SIG-M5 treated with dmso at 0.1 percent for 504 hours (cell line): ENCODE results near the gene TNNT2.

ENCODE experiments used
- DNase-seq: peaks from one replicate; lab custom pipeline; 2025; ENCODE audit not compliant: unreplicated experiment; lab: John Stamatoyannopoulos, UW

TNNT2 gene

GRCh38 chr1:201335901-201336300, 41.6 kb downstream of the TNNT2 start:
- no peak for DNase-seq

- DNase-seq = no peak
Observed at GRCh38 chr1:201335174-201335870, 42.2 kb downstream of the TNNT2 start.

- DNase-seq = no peak
Observed at GRCh38 chr1:201334325-201335173, 42.9 kb downstream of the TNNT2 start.

- DNase-seq = no peak
Observed at GRCh38 chr1:201332616-201333335, 44.7 kb downstream of the TNNT2 start.

GRCh38 chr1:201332021-201332420, 45.5 kb downstream of the TNNT2 start:
- no peak for DNase-seq

DNA sequence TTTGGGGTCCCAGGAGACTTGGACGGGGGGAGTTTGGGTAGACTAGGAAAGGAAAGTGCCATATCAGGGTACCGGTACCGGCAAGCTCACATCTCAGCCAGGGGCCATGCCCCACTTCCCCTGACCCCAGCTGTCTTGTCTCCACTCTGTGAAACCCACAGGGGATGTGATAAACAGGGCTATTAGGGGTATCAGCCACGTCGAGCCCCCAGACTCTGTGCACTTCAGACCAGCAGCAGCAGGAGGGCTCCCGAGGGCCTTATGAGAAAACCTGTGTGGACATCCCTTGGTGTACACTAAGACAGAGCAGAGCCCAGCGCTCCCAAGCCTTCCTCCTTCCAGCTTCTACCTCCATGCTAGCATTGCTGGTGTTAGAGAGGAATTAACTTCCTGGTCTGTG, 46.3 kb downstream of the TNNT2 start:
- DNase-seq = no peak

DNA sequence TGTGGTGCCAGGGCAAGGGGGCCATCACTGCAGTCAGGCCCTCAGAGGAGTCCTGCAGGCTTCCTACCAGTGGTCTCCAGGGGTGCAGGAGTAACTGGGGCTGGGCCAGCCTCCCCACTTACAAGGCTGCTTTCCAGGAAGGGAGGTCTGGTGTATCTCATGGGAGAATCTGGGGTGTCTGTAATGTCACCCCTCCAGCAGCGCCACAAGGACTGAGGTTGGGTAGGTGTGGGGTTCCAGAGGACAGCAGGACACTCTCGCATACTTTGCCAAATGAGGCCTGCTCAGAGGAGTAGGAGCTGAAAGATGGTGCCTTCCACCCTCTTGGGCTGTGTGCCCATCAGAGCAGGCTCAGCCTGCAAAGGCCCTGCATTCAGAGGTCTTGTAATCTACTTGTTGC, 46.9 kb downstream of the TNNT2 start:
- DNase-seq = no peak

- DNase-seq = no peak
Observed at GRCh38 chr1:201329801-201330200, 47.7 kb downstream of the TNNT2 start.

DNA sequence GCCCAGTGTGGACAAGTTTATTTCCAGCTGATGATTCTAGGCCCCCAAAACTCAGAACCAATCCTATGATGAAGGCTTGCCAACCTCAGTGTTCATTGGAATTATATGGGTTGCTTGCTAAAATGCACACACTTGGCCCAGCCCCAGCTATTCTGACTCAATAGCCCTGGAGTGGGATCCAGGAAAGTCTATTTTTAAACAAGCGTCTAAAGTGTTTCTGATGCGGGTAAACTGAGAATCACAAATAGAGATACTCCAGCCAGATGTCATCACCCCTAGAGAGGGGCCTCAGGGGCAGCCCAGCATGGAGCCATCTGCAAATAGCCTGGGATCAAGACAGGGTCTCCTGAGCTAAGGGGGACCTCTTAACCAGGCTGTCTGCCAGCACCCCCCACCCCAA, 48.2 kb downstream of the TNNT2 start:
- no peak for DNase-seq

- DNase-seq = no peak
Observed at GRCh38 chr1:201328576-201328975, 48.9 kb downstream of the TNNT2 start.

DNA sequence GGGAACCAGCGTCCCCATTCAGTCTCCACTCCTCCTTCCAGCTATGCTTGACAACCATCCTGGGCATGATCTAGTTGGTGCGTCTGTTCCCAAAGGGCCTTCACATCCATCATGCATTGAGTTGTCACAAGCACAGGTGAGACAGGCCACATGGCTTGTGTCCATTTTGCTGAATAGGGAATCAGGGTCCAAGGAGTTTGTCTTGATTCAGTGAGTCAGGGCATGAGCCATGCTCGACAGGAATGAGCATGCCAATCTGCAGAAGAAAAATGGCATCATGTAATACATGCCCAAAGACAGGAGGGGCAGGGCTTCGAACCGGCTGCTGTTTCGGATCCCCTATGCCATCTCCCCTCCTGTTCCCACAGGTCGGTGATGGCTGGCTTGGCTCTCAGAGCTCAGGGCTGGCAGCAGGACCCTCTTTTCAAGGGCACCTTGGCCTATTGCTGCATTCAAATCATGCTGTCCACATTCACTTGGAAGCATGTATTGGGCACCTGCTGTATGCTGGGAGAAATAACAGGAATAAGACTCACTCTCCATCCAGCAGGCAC, 49.7 kb downstream of the TNNT2 start:
- no peak for DNase-seq

GRCh38 chr1:201326710-201327109, 50.8 kb downstream of the TNNT2 start:
- DNase-seq = no peak

DNA sequence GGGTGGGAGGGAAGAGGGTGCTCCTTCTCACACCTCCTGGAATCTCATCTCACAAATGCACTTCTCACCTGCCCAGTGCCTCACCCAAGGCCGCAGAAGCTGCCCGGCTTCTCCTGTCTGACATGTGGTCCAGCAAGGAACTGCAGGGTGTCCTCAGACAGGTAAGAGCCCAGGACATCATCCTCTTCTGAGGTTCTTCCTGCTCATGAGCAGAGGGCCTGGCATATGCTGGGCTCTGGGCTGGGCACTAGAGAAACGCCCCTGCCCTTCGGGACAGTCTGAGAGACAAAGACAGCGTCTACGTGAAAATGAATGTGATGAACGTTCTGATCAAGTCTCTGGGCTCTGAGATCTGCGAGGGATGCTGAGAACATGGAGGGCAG, 51.8 kb downstream of the TNNT2 start:
- no peak for DNase-seq

- no peak for DNase-seq
Observed at GRCh38 chr1:201324821-201325677, 52.4 kb downstream of the TNNT2 start.

GRCh38 chr1:201324306-201324705, 53.2 kb downstream of the TNNT2 start:
- no peak for DNase-seq

DNA sequence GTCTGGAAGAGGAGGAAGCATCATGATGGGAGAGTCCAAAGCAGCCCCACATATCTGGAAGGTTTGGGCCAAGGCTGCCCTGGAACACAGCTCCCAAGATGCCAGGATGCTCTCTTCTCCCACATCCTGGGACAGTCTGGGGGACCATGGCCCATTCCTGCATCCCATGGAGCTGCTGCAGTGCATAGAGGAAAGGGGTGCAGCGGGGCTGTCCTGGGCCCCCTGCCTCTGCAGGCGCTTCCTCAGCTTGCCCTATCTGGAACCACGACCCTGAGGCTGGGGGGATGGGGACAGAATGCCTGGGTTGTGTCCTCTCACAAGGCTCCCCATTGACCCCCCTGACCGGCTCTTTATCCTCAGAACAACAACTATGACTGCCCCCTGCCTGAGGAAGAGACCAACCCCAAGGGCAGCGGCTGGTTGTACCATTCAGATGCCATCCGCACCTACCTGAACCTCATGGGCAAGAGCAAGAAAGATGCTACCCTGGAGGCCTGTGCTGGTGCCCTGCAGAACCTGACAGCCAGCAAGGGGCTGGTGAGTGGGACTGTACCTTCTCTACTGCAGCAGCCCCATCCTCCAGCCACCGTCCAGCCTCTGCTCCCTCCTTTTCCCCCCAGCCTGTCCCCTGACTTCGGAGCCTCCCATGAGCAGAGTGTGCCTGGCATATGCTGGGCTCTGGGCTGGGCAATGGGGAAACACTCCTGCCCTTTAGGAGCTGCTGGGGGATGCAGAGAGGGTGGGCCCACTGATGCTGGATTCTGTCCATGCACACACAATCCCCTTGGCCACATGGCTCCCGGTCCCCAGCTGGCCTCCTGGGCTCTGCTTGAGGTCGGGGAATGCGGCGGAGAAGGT, 54.6 kb downstream of the TNNT2 start:
- no peak for DNase-seq

DNA sequence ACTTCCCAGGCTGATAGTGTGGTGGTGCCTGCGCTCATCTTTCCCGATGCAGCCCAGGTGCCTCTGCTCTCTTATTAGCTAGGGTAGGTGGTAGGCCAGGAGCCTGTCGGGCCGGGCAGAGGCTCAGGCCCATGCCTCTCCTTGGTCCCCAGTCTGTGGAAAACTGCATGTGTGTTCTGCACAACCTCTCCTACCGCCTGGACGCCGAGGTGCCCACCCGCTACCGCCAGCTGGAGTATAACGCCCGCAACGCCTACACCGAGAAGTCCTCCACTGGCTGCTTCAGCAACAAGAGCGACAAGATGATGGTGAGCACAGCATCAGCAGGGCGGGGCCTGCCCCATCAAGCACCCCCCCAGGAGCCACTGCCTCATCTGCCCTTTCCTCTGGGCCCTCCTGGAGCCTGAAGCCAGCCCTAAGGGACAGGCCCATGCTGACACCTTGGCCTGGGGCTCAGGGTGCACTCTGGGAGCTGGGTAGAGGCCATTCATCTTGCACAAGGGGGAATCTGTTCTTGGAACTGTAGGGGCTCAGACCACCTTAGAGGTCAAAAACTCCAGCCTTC, 55.6 kb downstream of the TNNT2 start:
- no peak for DNase-seq

DNA sequence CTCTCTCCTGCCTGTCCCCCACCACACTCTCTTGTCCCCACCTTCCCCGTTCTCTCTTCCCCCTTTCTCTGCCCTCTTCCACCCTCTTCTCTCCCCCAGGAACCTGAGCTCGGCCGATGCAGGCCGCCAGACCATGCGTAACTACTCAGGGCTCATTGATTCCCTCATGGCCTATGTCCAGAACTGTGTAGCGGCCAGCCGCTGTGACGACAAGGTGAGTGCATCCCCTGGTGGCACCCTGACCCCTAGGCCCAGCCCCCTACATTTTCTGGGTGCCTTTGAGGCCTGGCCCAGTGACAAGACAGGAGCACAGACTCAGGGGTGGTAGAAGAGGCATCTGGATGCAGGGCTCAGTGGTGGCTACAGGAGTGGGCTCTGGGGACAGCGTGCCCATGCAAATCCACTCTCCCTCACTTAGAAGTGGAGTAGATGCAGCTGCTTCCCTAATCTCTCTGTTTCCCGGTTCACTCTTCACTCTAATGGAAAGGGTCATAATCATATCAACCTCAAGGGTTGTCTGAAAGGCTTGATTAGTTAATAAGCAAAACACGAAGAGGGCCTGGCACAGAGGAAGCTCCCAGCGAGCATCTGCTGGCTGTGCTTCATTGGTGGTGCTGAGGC, 57.2 kb downstream of the TNNT2 start:
- DNase-seq = no peak

- DNase-seq = no peak
Observed at GRCh38 chr1:201319631-201320030, 57.8 kb downstream of the TNNT2 start.
